ENCODE measurements around the gene FXYD2. TPM values are rescaled to one million over a fixed set of nuclear protein-coding genes. Genes with fewer than 3 reads are reported as not detected.

Gene FXYD2
- total RNA-seq, 2 donors from 2014 or later, result 3.0 TPM

GRCh38 chr11:117872420-117872961, 47.9 kb upstream of the FXYD2 start:
- H3K27me3 Mint-ChIP-seq (ENCODE audit: insufficient read depth), result peaks cover 44% of the 10 kb centered on the region
- peaks cover 2% of the 10 kb centered on the region for H3K36me3 Mint-ChIP-seq (ENCODE audit: low read depth)
- H3K27me3 ChIP-seq (ENCODE audit: control insufficient read depth, insufficient read depth, low read length, poor library complexity, severe bottlenecking), result peaks cover 4% of the 10 kb centered on the region
- no peak for TF ChIP-seq CTCF (conservative IDR thresholded peaks at IDR 0.05)
- H3K9ac ChIP-seq (ENCODE audit: extremely low read depth, low read length, poor library complexity, severe bottlenecking), result no peak overlapping the region
- H3K27ac ChIP-seq (ENCODE audit: low read depth, low read length), result no peak overlapping the region
- H3K9me3 Mint-ChIP-seq, result no peaks in the 10 kb centered on the region
- peaks cover 4% of the 10 kb centered on the region for H3K36me3 ChIP-seq (ENCODE audit: control insufficient read depth, insufficient read depth, low read length)
- no peak for DNase-seq
- WGBS, 2 experiments (ENCODE audit: insufficient coverage in 1 of 2, insufficient read length in 1 of 2), result 89 to 93% methylated on average over 10 to 12 of the region's 12 CpGs
- peaks cover 17% of the 10 kb centered on the region for H3K4me1 ChIP-seq (ENCODE audit: control insufficient read depth, insufficient read depth, low read length)
- H3K4me1 Mint-ChIP-seq, result peaks cover 56% of the 10 kb centered on the region
- no peak overlapping the region for H3K27ac Mint-ChIP-seq
- no peak overlapping the region for H3K4me3 Mint-ChIP-seq
- H3K4me3 ChIP-seq (ENCODE audit: low read length), result no peak overlapping the region
- H3K9me3 ChIP-seq (ENCODE audit: control insufficient read depth, low read length), result no peaks in the 10 kb centered on the region

- H3K9me3 Mint-ChIP-seq, result no peaks in the 10 kb centered on the region
- peaks cover 40% of the 10 kb centered on the region for H3K27me3 Mint-ChIP-seq (ENCODE audit: insufficient read depth)
- no peak for DNase-seq
- no peak overlapping the region for H3K27ac ChIP-seq (ENCODE audit: low read depth, low read length)
- peaks cover 14% of the 10 kb centered on the region for H3K4me1 ChIP-seq (ENCODE audit: control insufficient read depth, insufficient read depth, low read length)
- H3K4me3 Mint-ChIP-seq, result no peak overlapping the region
- no peaks in the 10 kb centered on the region for H3K9me3 ChIP-seq (ENCODE audit: control insufficient read depth, low read length)
- WGBS, 2 experiments (ENCODE audit: insufficient coverage in 1 of 2, insufficient read length in 1 of 2), result 90 to 93% methylated on average over 5 of the region's 5 CpGs
- no peak for TF ChIP-seq CTCF (conservative IDR thresholded peaks at IDR 0.05)
- H3K4me1 Mint-ChIP-seq, result peaks cover 49% of the 10 kb centered on the region
- H3K36me3 Mint-ChIP-seq (ENCODE audit: low read depth), result peaks cover 2% of the 10 kb centered on the region
- no peak overlapping the region for H3K9ac ChIP-seq (ENCODE audit: extremely low read depth, low read length, poor library complexity, severe bottlenecking)
- H3K27me3 ChIP-seq (ENCODE audit: control insufficient read depth, insufficient read depth, low read length, poor library complexity, severe bottlenecking), result peaks cover 4% of the 10 kb centered on the region
- no peak overlapping the region for H3K4me3 ChIP-seq (ENCODE audit: low read length)
- peaks cover 4% of the 10 kb centered on the region for H3K36me3 ChIP-seq (ENCODE audit: control insufficient read depth, insufficient read depth, low read length)
- no peak overlapping the region for H3K27ac Mint-ChIP-seq
Measured at GRCh38 chr11:117871784-117872183, 47.2 kb upstream of the FXYD2 start.

GRCh38 chr11:117871160-117871559, 46.6 kb upstream of the FXYD2 start:
- no peak overlapping the region for H3K4me3 ChIP-seq (ENCODE audit: low read length)
- Mint-ChIP-seq H3K27ac (no peak overlapping the region), H3K27me3 (ENCODE audit: insufficient read depth) (peaks cover 38% of the 10 kb centered on the region), H3K9me3 (no peaks in the 10 kb centered on the region), H3K4me1 (peaks cover 48% of the 10 kb centered on the region), H3K36me3 (ENCODE audit: low read depth) (peaks cover 2% of the 10 kb centered on the region), H3K4me3 (no peak overlapping the region)
- no peak overlapping the region for H3K9ac ChIP-seq (ENCODE audit: extremely low read depth, low read length, poor library complexity, severe bottlenecking)
- peaks cover 4% of the 10 kb centered on the region for H3K36me3 ChIP-seq (ENCODE audit: control insufficient read depth, insufficient read depth, low read length)
- 92 to 93% methylated on average over 9 to 18 of the region's 18 CpGs for WGBS, 2 experiments (ENCODE audit: insufficient coverage in 1 of 2, insufficient read length in 1 of 2)
- H3K4me1 ChIP-seq (ENCODE audit: control insufficient read depth, insufficient read depth, low read length), result peaks cover 14% of the 10 kb centered on the region
- DNase-seq, result no peak
- TF ChIP-seq CTCF (conservative IDR thresholded peaks at IDR 0.05), result no peak
- H3K27me3 ChIP-seq (ENCODE audit: control insufficient read depth, insufficient read depth, low read length, poor library complexity, severe bottlenecking), result peaks cover 4% of the 10 kb centered on the region
- H3K27ac ChIP-seq (ENCODE audit: low read depth, low read length), result no peak overlapping the region
- H3K9me3 ChIP-seq (ENCODE audit: control insufficient read depth, low read length), result no peaks in the 10 kb centered on the region
